ENCODE data around the gene RADX.
"Not testable (repeated sequence)": the region's sequence is repeated elsewhere in the genome, so short reads cannot be mapped to it uniquely, and the experiment has no call there.

The RADX gene, protein sequence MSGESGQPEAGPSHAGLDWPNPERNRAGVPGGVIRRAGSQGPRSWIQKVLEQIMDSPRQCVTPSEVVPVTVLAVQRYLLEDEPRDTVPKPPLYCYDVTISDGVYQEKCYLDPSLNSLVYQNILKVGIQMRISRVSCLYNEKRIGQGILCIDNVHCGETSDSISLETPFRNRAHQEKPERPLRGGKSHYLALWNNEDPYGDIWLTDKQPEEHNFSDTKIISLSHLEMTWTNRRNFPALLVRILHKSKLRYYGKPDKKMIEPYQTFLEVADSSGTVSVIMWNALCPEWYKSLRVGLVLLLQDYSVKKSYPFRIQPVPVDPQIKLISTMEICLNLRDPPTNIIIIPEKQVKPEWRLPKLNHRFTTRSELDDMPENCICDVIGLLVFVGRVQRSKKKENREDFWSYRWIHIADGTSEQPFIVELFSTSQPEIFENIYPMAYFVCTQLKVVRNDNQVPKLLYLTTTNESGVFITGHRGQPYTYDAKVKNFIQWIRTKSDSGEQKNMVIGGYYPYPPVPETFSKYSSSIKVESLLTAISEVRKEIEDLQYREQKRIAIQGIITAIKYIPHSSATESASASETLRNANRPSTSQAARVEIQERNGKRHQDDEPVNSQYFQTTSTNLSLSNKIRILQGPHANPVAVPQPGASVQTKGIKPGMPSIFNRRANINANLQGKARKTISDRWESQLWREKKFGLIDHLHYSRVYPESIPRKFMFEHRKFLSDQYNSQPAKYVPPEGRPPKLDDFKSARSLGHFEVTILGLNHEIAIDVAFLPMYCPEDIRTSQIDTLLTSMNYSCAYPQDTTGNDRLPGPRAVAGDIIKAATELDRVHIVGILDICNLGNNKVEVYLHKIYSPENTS

GRCh38 chrX:106611679-106612392 is at the start of gene RADX:
Gene RADX (plus strand): TSS chrX:106611978. CDS start chrX:106612081, 103 bp downstream.
- peak; percentile 65 for DNase-seq (ENCODE audit: low spot score)

GRCh38 chrX:106564986-106565385 is 46.8 kb upstream of the RADX start:
- no peak for DNase-seq (ENCODE audit: low spot score)

GRCh38 chrX:106566362-106566761 is 45.4 kb upstream of the RADX start:
- no peak for DNase-seq (ENCODE audit: low spot score)

DNA sequence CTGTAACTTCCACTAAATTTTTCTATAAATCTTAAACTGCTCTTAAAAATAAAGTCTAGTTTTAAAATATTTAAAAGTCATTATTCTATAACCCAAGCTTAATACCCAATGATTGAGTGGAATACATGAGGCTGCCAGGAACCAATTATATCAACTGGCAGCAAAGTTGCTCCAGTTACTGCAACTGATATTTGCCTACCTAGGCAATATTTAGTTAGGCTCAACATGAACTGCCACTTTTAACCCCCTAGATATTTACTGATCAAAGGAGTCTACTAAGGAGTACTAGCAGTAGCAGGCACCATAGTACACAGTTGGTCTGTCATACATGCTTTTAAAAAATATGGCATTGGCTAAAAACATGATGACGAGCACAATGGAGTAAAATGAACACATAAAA is 29.9 kb upstream of the RADX start:
- DNase-seq (ENCODE audit: low spot score), result no peak

DNA sequence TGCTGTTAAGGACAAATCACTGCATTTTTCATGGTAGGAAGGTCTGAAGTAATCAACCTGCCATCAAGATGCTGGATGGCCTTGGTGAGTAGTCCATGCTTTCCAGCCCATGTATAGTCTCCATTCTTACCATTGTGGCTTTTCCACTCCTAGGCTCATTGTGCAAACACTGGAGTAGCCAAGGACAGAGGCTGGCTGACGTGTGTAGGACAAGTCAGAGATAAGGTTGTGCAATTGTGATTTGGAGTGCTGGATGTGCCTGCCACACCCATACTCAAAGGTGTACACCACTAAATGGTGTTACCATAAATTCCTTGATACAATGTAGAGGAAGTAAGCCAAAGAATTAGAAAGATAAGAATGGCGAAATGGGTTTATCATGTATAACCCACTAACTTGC is 26.3 kb upstream of the RADX start:
- DNase-seq (ENCODE audit: low spot score), result no peak

GRCh38 chrX:106588801-106589200 is 23.0 kb upstream of the RADX start:
- DNase-seq (ENCODE audit: low spot score), result no peak

GRCh38 chrX:106599411-106599810 is 12.4 kb upstream of the RADX start:
- DNase-seq (ENCODE audit: low spot score), result no peak

- no peak for DNase-seq (ENCODE audit: low spot score)
Measured at GRCh38 chrX:106606571-106606970, 5.2 kb upstream of the RADX start.

DNA sequence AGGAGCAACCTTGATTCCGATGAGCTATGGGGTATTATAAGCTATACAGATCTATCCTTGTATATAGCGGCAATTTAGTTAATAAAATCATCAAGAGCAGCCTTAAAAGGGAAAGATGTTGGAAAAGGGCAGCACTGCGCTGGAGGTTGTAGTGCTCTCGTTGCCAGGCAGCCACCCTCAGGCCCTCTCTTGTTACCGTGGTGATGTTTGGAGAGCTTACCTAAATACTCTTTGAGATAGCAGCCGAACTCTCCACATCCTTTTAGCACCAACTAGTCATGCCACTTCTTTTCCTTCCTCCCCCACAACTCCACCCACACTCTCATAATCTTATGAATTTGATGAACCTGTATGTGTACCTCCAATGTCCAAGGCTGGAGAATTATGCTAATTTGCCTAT is 3.8 kb upstream of the RADX start:
- DNase-seq (ENCODE audit: low spot score), result no peak

DNA sequence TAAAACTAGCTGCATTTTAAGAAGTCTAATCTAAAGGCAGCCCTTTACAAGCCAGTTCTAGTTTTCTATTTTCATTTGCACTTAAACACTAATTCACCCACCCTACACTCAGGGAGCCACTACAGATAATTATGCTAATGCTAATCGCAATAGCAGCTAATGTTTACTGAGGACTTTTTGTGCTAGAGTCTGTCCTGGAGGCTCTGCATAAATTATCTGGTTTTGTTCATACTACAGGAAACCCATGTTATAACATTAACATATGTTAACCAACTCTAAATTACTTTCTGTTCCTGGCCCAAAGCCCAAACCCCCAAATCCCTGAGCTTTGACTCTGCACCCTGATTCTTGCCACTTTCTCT is 480 bp upstream of the RADX start:
- DNase-seq (ENCODE audit: low spot score), result no peak

DNA sequence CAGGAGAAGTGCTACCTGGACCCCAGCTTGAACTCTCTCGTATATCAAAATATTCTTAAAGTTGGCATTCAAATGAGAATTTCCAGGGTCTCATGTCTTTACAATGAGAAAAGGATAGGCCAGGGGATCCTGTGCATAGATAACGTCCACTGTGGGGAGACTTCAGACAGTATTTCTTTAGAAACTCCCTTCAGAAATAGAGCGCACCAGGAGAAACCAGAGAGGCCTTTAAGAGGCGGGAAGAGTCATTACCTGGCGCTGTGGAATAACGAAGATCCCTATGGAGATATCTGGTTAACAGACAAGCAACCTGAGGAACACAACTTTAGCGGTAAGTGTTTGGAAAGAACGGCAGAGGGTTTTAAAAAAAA is 600 bp downstream of the RADX start:
- no peak for DNase-seq (ENCODE audit: low spot score)

- DNase-seq (ENCODE audit: low spot score), result no peak
Measured at GRCh38 chrX:106613277-106613676, 1.5 kb downstream of the RADX start.

- no peak for DNase-seq (ENCODE audit: low spot score)
Measured at GRCh38 chrX:106615041-106615440, 3.3 kb downstream of the RADX start.

- no peak for DNase-seq (ENCODE audit: low spot score)
Measured at GRCh38 chrX:106619797-106620196, 8.0 kb downstream of the RADX start.

DNA sequence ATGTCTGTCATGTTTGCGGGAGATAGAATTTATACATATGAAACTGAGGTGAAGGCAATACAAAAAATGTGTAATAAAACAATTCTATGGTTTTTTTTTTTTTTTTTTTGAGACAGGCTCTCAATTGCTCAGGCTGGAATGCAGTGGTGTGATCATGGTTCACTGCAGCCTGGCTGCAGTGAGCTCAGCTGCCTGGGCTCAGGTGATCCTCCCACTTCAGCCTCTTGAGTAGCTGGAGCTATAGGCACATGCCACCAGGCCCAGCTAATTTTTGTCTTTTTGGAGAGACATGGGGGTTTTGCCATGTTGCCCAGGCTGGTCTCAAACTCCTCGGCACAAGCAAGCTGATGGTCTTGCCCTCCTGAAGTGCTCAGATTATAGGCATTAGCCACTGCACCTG is 10.1 kb downstream of the RADX start:
- DNase-seq (ENCODE audit: low spot score), result no peak

DNA sequence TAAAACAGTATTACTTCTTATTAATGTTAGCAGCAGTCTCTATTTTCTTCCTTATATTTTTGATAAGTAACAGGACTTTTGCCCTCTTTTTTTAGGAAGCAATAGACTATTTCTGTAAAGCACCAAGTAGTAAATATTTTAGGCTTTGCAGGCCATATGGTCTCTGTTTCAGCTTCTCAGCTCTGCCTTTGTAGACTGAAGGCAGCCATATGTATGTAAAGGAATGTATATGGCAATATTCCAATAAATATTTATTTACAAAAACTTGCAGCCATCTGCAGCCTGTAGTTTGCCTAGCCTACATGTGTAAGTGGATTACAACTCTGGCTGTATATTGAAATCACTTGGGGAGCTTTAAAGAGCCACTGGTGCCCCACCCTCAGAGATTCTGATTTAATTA is 15.0 kb downstream of the RADX start:
- DNase-seq (ENCODE audit: low spot score), result no peak

GRCh38 chrX:106631615-106632014 is 19.8 kb downstream of the RADX start:
- no peak for DNase-seq (ENCODE audit: low spot score)

GRCh38 chrX:106649523-106650428 is 38.0 kb downstream of the RADX start:
- DNase-seq (ENCODE audit: low spot score), result no peak

- not testable (repeated sequence) for DNase-seq (ENCODE audit: low spot score)
Measured at GRCh38 chrX:106653625-106654024, 41.8 kb downstream of the RADX start.

DNA sequence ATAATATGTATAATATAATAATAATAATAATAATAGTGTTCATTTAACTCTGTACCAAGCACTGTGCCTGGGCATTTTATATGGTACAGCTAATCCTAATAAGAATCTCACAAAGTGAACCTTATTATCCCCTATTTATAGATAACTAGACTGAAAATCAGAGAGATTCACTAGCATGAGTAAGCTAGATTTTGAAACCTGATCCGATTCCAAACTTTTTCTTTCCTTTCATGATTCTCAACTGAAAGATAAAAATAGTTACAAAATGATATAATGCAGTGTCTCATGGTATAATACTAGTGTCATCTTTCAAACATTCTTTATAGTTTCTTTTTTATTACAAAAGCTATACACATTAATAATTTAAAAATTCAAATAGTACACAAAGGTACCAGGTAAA is 58.9 kb downstream of the RADX start:
- DNase-seq (ENCODE audit: low spot score), result no peak

DNA sequence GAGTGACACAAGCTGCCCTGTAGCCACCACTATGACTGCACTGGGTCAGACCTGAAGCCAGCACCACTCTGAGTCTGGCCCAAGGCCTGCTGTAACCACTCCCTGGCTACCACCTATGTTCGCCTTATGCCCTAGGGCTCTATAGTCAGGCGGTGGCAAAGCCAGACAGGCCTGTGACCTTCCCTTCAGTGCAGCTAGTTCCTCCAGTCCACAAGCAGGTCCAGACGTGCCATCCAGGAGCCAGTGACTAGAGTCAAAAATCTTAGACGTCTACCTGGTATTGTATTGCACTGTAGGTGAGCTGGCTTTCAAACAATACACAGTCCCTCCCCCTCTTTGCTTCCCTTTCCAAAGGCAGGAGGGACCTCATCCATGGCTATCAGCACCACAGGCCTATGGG is 60.7 kb downstream of the RADX start:
- no peak for DNase-seq (ENCODE audit: low spot score)

DNA sequence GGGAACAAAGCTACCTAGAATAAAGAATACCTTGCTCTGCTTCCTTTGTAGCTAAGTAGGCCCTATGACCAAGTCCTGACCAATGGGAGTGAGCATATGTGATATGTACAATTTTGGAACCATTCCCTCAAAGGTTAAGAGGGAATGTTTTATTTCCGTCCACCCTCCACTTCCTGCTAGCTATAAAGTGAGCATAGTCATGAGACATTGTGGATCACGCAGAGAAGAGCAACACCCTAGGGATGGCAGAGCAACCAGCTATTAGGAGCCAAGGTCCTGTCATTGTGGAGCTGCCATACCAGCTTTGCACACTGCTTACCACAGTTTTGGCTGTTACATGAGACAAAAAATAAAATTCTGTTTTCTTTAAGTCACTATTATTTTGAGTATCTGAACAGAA is 68.9 kb downstream of the RADX start:
- no peak for DNase-seq (ENCODE audit: low spot score)
